Breast epithelium (tissue), 4 donors: ENCODE results near the gene C6orf58. TPM values are rescaled to one million over a fixed set of nuclear protein-coding genes. Genes with fewer than 3 reads are reported as not detected.

Experiments used
- DNase-seq, 2 donors: peaks; one replicate each; pipeline ENCODE4 v3.0.0-alpha.2; 2019; ENCODE audit warnings: low spot score in 2 of 2
- H3K27ac ChIP-seq, 2 donors: fragments of 200-600 bp; sonication (generic) in 1 of 2; one replicate each; pipeline ENCODE4 v1.5.1; 2016 to 2019; ENCODE audit warnings: mild to moderate bottlenecking in 1 of 2
- H3K27me3 ChIP-seq, 2 donors: fragments of 200-600 bp; sonication (generic) in 1 of 2; one replicate each; pipeline versions ENCODE4 v1.5.1 to v1.6.0; 2017 to 2019; ENCODE audit warnings: control low read depth in 1 of 2, mild to moderate bottlenecking in 1 of 2
- H3K36me3 ChIP-seq: fragments of 200-600 bp; one replicate; pipeline ENCODE4 v1.5.1; 2019
- H3K4me1 ChIP-seq, 2 donors: fragments of 200-600 bp; sonication (generic); one replicate each; pipeline ENCODE4 v1.5.1; 2016 to 2019; ENCODE audit warnings: control low read depth in 1 of 2
- H3K4me3 ChIP-seq, 3 donors: fragments of 200-600 bp; sonication (generic); 1 replicate in 2 of 3; 2 replicates in 1 of 3; pipeline ENCODE4 v1.5.1; 2016 to 2019; ENCODE audit warnings: mild to moderate bottlenecking in 3 of 3, moderate library complexity in 2 of 3
- H3K9me3 ChIP-seq, 2 donors: fragments of 200-600 bp; sonication (generic) in 1 of 2; one replicate each; pipeline ENCODE4 v1.5.1; 2016 to 2019; ENCODE audit warnings: control low read depth in 1 of 2
- CTCF ChIP-seq, 3 donors: fragments of 450-650 bp; IDR thresholded peaks; one replicate each; pipeline ENCODE4 v1.5.1; 2016 to 2017; ENCODE audit warnings: antibody characterized with exemption in 3 of 3, mild to moderate bottlenecking in 3 of 3, moderate library complexity in 3 of 3
- POLR2A ChIP-seq: fragments of 450-650 bp; IDR thresholded peaks from one replicate; pipeline ENCODE4 v1.6.1; 2016; ENCODE audit warnings: antibody characterized with exemption, mild to moderate bottlenecking, moderate library complexity
- POLR2AphosphoS5 ChIP-seq, 3 donors: sonication (generic); formaldehyde crosslinking; IDR thresholded peaks; one replicate each; pipeline ENCODE4 v1.6.1; 2017; ENCODE audit warnings: antibody characterized with exemption in 3 of 3
- intact Hi-C: fragments of 100-400 bp; cut with DNase I; formaldehyde crosslinking; loops from one replicate; pipeline ENCODE4 v1.15.1; 2023; ENCODE audit warnings: low total_unique reads
- total RNA-seq, 3 donors: library from RNA; depleted of rRNA; stranded (reverse); fragments of >200 nt; gene quantifications; one replicate each; pipeline ENCODE4 v1.1.0, GENCODE V29; 2016

Gene C6orf58
- total RNA-seq, 3 donors from 2014 or later, result 0.44 to 0.66 TPM; not detected in 1

GRCh38 chr6:127578900-127579299 lies 1.9 kb downstream of the C6orf58 start:
- Histone ChIP-seq H3K4me1 (no peaks in the 10 kb centered on the region), H3K36me3 (no peaks in the 10 kb centered on the region), H3K4me3 (no peak overlapping the region), H3K27ac (no peak overlapping the region), H3K9me3 (no peaks in the 10 kb centered on the region), H3K27me3 (no peaks in the 10 kb centered on the region)
- no peak for DNase-seq
- TF ChIP-seq POLR2A, result no peak
- TF ChIP-seq CTCF (IDR thresholded peaks at IDR 0.05), result no peak
- no peak for TF ChIP-seq POLR2AphosphoS5 (IDR thresholded peaks at IDR 0.05)
- intact Hi-C loops, result no loop called here

- intact Hi-C loops, result no loop called here
- H3K4me3 ChIP-seq, result no peak overlapping the region
- TF ChIP-seq CTCF (IDR thresholded peaks at IDR 0.05), result no peak
- no peak for TF ChIP-seq POLR2AphosphoS5 (IDR thresholded peaks at IDR 0.05)
- TF ChIP-seq POLR2A, result no peak
Measured at GRCh38 chr6:127581576-127581975, 4.6 kb downstream of the C6orf58 start.

GRCh38 chr6:127582777-127583462 lies 5.9 kb downstream of the C6orf58 start:
- Histone ChIP-seq H3K27me3 (no peaks in the 10 kb centered on the region), H3K36me3 (no peaks in the 10 kb centered on the region), H3K4me1 (no peaks in the 10 kb centered on the region), H3K4me3 (no peak overlapping the region), H3K9me3 (no peaks in the 10 kb centered on the region), H3K27ac (no peak overlapping the region)
- intact Hi-C loops, result no loop called here
- TF ChIP-seq POLR2A (no peak), CTCF (IDR thresholded peaks at IDR 0.05) (no peak)
- no peak for DNase-seq

More at GRCh38 chr6:127581576-127581975, 4.6 kb downstream of the C6orf58 start:
- no peaks in the 10 kb centered on the region for H3K27me3 ChIP-seq
- no peak for DNase-seq
- no peaks in the 10 kb centered on the region for H3K9me3 ChIP-seq
- H3K4me1 ChIP-seq, result no peaks in the 10 kb centered on the region
- no peaks in the 10 kb centered on the region for H3K36me3 ChIP-seq
- no peak overlapping the region for H3K27ac ChIP-seq

GRCh38 chr6:127585123-127585522 lies 8.1 kb downstream of the C6orf58 start:
- TF ChIP-seq POLR2AphosphoS5 (IDR thresholded peaks at IDR 0.05), result no peak
- no peak for TF ChIP-seq POLR2A
- TF ChIP-seq CTCF (IDR thresholded peaks at IDR 0.05), result no peak
- Histone ChIP-seq H3K27ac (no peak overlapping the region), H3K36me3 (no peaks in the 10 kb centered on the region), H3K4me3 (no peak overlapping the region), H3K27me3 (no peaks in the 10 kb centered on the region), H3K4me1 (no peaks in the 10 kb centered on the region), H3K9me3 (no peaks in the 10 kb centered on the region)
- intact Hi-C loops, result no loop called here
- DNase-seq, result no peak

GRCh38 chr6:127586372-127586771 lies 9.4 kb downstream of the C6orf58 start:
- no peaks in the 10 kb centered on the region for H3K27me3 ChIP-seq
- TF ChIP-seq POLR2AphosphoS5 (IDR thresholded peaks at IDR 0.05), result no peak
- TF ChIP-seq CTCF (IDR thresholded peaks at IDR 0.05), result no peak
- no peak for TF ChIP-seq POLR2A

More at GRCh38 chr6:127586372-127586771, 9.4 kb downstream of the C6orf58 start:
- Histone ChIP-seq H3K4me3 (no peak overlapping the region), H3K27ac (no peak overlapping the region), H3K9me3 (no peaks in the 10 kb centered on the region), H3K4me1 (no peaks in the 10 kb centered on the region), H3K36me3 (no peaks in the 10 kb centered on the region)
- intact Hi-C loops, result no loop called here
- DNase-seq, result no peak
